ENCODE data around the gene NOX4. TPM values are rescaled to one million over a fixed set of nuclear protein-coding genes. Genes with fewer than 3 reads are reported as not detected.

Gene NOX4
- total RNA-seq, 1 experiment from 2014 or later = 3.0 TPM

GRCh38 chr11:89503422-89503821 is 12.2 kb upstream of the NOX4 start:
- H3T11ph ChIP-seq (ENCODE audit: low read length) = no peak overlapping the region
- H4K8ac ChIP-seq (replicated peaks; ENCODE audit: insufficient read length, low read depth, low read length) = no peak overlapping the region
- no peak overlapping the region for H4K91ac ChIP-seq (ENCODE audit: insufficient read length, low read depth, low read length)
- H3K79me2 ChIP-seq (ENCODE audit: insufficient read depth, low read length) = no peaks in the 10 kb centered on the region
- no peak overlapping the region for H2AK5ac ChIP-seq (ENCODE audit: insufficient read length, low read length)
- H2BK120ac ChIP-seq (ENCODE audit: low read depth, low read length, poor library complexity, severe bottlenecking) = no peak overlapping the region
- TF ChIP-seq CTCF (conservative IDR thresholded peaks at IDR 0.05) = no peak
- H3K4me2 ChIP-seq (ENCODE audit: insufficient read depth, insufficient read length, low read length) = no peak overlapping the region
- H3K23me2 ChIP-seq (ENCODE audit: insufficient read length, low read depth, low read length, poor library complexity, severe bottlenecking) = no peaks in the 10 kb centered on the region
- no peak overlapping the region for H2BK12ac ChIP-seq (ENCODE audit: insufficient read length, low read depth, low read length)
- H3K14ac ChIP-seq (ENCODE audit: insufficient read depth, low read length) = no peak overlapping the region
- H3K9ac ChIP-seq (ENCODE audit: extremely low read depth, insufficient read length, low read length) = no peak overlapping the region
- H3K23ac ChIP-seq (ENCODE audit: insufficient read length, low read depth, low read length) = no peak overlapping the region
- H2AFZ ChIP-seq (ENCODE audit: low read length) = no peak overlapping the region
- no peaks in the 10 kb centered on the region for H3K27me3 ChIP-seq (ENCODE audit: insufficient read depth, low read length)
- H3K9me3 ChIP-seq (ENCODE audit: control insufficient read depth, low read depth, low read length) = no peaks in the 10 kb centered on the region
- H2BK20ac ChIP-seq (ENCODE audit: low read depth, low read length, poor library complexity, severe bottlenecking) = no peak overlapping the region
- H4K5ac ChIP-seq (ENCODE audit: insufficient read length, low read depth, low read length) = no peak overlapping the region
- H3K27ac Mint-ChIP-seq = no peak overlapping the region
- no peak overlapping the region for H3K56ac ChIP-seq (ENCODE audit: insufficient read length, low read depth, low read length)
- no peaks in the 10 kb centered on the region for H3K9me3 Mint-ChIP-seq
- no peaks in the 10 kb centered on the region for H3K27me3 Mint-ChIP-seq (ENCODE audit: low read depth)
- H2BK15ac ChIP-seq (ENCODE audit: low read depth, low read length) = no peak overlapping the region
- H3K18ac ChIP-seq (ENCODE audit: insufficient read length, low read depth, low read length) = no peak overlapping the region
- peaks cover 16 to 26% of the 10 kb centered on the region in 2 experiments for H3K4me1 Mint-ChIP-seq
- H2BK5ac ChIP-seq (ENCODE audit: insufficient read length, low read length) = no peak overlapping the region
- H3K4me1 ChIP-seq (ENCODE audit: insufficient read depth, low read length) = no peaks in the 10 kb centered on the region; the same call in 1 of the 2 replicates
- H3K4ac ChIP-seq (ENCODE audit: low read depth, low read length) = no peak overlapping the region
- DNase-seq = no peak
- H4K20me1 ChIP-seq (ENCODE audit: control insufficient read depth, insufficient read depth, insufficient read length) = no peaks in the 10 kb centered on the region
- H3K27ac ChIP-seq (ENCODE audit: insufficient read length, low read depth, low read length) = no peak overlapping the region
- WGBS (ENCODE audit: extremely low coverage, insufficient read length, low lambda C conversion rate) = no CpG with 5 or more reads among the region's 2 CpGs
- H3K79me1 ChIP-seq (ENCODE audit: insufficient read depth, low read depth, low read length, poor library complexity, severe bottlenecking) = no peaks in the 10 kb centered on the region
- no peaks in the 10 kb centered on the region for H3K36me3 Mint-ChIP-seq (ENCODE audit: insufficient read depth in 1 of 3, low read depth in 3 of 3)
- no peak overlapping the region for H3K4me3 Mint-ChIP-seq
